Measurements from ENCODE around the gene P2RX2. TPM values are rescaled to one million over a fixed set of nuclear protein-coding genes. Genes with fewer than 3 reads are reported as not detected.

Gene P2RX2
- total and polyA plus RNA-seq, 4 donors = not detected

DNA sequence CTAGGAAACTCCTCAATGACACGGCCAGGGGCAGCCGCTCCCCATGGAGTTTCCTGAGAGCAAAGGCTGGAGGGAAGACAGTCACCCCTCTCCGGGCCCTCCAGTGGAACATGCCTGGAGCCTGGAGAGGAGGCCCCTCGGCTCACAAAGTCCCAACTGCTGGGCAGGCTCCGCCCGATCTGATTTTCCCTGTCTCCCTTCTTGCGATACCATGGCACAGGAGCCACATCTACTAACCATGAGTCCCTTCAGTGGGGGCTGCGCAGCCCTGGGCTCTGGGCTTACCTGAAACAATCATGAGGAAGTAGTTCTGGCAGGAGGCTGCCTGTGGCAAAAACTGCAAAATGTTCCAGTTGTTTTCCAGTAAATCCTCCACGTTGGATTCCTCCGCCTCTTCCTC is 15.3 kb downstream of the P2RX2 start:
- no peak for DNase-seq (ENCODE audit: low spot score)
- no peaks in the 10 kb centered on the region for H3K27me3 ChIP-seq (ENCODE audit: control insufficient read depth in 4 of 4, insufficient read depth in 4 of 4, low read length in 3 of 4)
- 93% methylated on average over 10 of the region's 10 CpGs for WGBS
- no peak overlapping the region for H3K27ac ChIP-seq (ENCODE audit: low read depth in 1 of 2, low read length in 2 of 2)
- H3K36me3 ChIP-seq (ENCODE audit: control insufficient read depth in 4 of 4, insufficient read depth in 3 of 4, low read depth in 1 of 4, low read length in 3 of 4) = peaks cover 4 to 92% (median 55%) of the 10 kb centered on the region in 4 donors
- H3K4me1 ChIP-seq (ENCODE audit: control insufficient read depth in 4 of 4, insufficient read depth in 4 of 4, low read length in 3 of 4) = no peaks in the 10 kb centered on the region
- TF ChIP-seq YY1 (IDR thresholded peaks at IDR 0.05) (no peak), NR2F2 (IDR thresholded peaks at IDR 0.05) (no peak), FOXA1 (IDR thresholded peaks at IDR 0.05) (no peak), EGR1 (IDR thresholded peaks at IDR 0.05; ENCODE audit: low read depth in 2 of 2) (no peak), TAF1 (conservative IDR thresholded peaks at IDR 0.05) (no peak), HNF4A (conservative IDR thresholded peaks at IDR 0.05) (no peak), HNF4G (IDR thresholded peaks at IDR 0.05) (no peak), RAD21 (IDR thresholded peaks at IDR 0.05) (no peak), JUND (IDR thresholded peaks at IDR 0.05) (no peak)
- TF ChIP-seq, protein P1, sequence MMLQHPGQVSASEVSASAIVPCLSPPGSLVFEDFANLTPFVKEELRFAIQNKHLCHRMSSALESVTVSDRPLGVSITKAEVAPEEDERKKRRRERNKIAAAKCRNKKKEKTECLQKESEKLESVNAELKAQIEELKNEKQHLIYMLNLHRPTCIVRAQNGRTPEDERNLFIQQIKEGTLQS (IDR thresholded peaks at IDR 0.05) = no peak
- TF ChIP-seq, protein P2, sequence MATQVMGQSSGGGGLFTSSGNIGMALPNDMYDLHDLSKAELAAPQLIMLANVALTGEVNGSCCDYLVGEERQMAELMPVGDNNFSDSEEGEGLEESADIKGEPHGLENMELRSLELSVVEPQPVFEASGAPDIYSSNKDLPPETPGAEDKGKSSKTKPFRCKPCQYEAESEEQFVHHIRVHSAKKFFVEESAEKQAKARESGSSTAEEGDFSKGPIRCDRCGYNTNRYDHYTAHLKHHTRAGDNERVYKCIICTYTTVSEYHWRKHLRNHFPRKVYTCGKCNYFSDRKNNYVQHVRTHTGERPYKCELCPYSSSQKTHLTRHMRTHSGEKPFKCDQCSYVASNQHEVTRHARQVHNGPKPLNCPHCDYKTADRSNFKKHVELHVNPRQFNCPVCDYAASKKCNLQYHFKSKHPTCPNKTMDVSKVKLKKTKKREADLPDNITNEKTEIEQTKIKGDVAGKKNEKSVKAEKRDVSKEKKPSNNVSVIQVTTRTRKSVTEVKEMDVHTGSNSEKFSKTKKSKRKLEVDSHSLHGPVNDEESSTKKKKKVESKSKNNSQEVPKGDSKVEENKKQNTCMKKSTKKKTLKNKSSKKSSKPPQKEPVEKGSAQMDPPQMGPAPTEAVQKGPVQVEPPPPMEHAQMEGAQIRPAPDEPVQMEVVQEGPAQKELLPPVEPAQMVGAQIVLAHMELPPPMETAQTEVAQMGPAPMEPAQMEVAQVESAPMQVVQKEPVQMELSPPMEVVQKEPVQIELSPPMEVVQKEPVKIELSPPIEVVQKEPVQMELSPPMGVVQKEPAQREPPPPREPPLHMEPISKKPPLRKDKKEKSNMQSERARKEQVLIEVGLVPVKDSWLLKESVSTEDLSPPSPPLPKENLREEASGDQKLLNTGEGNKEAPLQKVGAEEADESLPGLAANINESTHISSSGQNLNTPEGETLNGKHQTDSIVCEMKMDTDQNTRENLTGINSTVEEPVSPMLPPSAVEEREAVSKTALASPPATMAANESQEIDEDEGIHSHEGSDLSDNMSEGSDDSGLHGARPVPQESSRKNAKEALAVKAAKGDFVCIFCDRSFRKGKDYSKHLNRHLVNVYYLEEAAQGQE (IDR thresholded peaks at IDR 0.05) = no peak
- TF ChIP-seq, protein P3, sequence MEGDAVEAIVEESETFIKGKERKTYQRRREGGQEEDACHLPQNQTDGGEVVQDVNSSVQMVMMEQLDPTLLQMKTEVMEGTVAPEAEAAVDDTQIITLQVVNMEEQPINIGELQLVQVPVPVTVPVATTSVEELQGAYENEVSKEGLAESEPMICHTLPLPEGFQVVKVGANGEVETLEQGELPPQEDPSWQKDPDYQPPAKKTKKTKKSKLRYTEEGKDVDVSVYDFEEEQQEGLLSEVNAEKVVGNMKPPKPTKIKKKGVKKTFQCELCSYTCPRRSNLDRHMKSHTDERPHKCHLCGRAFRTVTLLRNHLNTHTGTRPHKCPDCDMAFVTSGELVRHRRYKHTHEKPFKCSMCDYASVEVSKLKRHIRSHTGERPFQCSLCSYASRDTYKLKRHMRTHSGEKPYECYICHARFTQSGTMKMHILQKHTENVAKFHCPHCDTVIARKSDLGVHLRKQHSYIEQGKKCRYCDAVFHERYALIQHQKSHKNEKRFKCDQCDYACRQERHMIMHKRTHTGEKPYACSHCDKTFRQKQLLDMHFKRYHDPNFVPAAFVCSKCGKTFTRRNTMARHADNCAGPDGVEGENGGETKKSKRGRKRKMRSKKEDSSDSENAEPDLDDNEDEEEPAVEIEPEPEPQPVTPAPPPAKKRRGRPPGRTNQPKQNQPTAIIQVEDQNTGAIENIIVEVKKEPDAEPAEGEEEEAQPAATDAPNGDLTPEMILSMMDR (IDR thresholded peaks at IDR 0.05; ENCODE audit: low read depth, low read length, missing input control) = no peak
- TF ChIP-seq, protein P4, sequence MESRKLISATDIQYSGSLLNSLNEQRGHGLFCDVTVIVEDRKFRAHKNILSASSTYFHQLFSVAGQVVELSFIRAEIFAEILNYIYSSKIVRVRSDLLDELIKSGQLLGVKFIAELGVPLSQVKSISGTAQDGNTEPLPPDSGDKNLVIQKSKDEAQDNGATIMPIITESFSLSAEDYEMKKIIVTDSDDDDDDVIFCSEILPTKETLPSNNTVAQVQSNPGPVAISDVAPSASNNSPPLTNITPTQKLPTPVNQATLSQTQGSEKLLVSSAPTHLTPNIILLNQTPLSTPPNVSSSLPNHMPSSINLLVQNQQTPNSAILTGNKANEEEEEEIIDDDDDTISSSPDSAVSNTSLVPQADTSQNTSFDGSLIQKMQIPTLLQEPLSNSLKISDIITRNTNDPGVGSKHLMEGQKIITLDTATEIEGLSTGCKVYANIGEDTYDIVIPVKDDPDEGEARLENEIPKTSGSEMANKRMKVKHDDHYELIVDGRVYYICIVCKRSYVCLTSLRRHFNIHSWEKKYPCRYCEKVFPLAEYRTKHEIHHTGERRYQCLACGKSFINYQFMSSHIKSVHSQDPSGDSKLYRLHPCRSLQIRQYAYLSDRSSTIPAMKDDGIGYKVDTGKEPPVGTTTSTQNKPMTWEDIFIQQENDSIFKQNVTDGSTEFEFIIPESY (IDR thresholded peaks at IDR 0.05) = no peak
- H3K4me3 ChIP-seq (ENCODE audit: low read depth in 1 of 3, low read length in 3 of 3) = no peak overlapping the region
- H3K9ac ChIP-seq (ENCODE audit: low read depth in 1 of 2, low read length in 2 of 2) = no peak overlapping the region
- no peaks in the 10 kb centered on the region for H3K9me3 ChIP-seq (ENCODE audit: control insufficient read depth in 4 of 4, low read length in 3 of 4)

DNA sequence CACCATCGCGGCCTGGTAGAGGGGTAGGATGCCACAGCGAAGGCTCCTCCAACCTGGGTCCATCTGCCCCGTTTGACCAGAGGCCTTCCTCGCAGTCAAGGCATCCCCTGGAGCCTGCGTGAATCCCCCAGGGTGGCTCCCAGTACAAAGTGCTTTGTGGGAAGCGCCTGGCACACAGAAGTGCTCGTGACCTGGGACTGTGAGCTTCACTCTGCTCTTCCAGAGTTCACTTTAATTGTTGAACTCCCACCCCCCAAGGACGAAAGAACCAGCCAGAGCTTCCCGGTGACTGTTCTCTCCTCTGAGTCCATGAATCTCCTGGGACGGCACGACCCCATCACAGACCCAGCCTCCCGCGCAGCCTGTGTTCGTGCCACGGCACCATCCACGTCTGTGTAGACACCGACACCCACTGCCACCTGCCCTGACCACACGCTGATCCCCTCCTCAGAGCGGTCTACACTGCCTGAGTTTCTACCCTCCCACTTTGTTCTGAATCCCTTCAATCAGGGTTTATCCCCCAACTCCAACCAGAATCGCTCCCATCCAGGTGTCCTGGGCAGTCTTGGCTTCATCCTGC is 15.9 kb downstream of the P2RX2 start:
- TF ChIP-seq, protein P2 (IDR thresholded peaks at IDR 0.05) = no peak
- no peak for TF ChIP-seq RAD21 (IDR thresholded peaks at IDR 0.05)
- TF ChIP-seq TAF1 (conservative IDR thresholded peaks at IDR 0.05) = no peak
- TF ChIP-seq, protein P4 (IDR thresholded peaks at IDR 0.05) = no peak
- TF ChIP-seq NR2F2 (IDR thresholded peaks at IDR 0.05) = no peak
- no peak for TF ChIP-seq FOXA1 (IDR thresholded peaks at IDR 0.05)
- no peak for TF ChIP-seq SP1 (IDR thresholded peaks at IDR 0.05)
- no peak for TF ChIP-seq GABPA (IDR thresholded peaks at IDR 0.05 in 1 of 2, conservative IDR thresholded peaks at IDR 0.05 in 1 of 2)
- TF ChIP-seq JUND (IDR thresholded peaks at IDR 0.05) = no peak
- TF ChIP-seq FOXA2 (IDR thresholded peaks at IDR 0.05) = no peak
- DNase-seq (ENCODE audit: low spot score) = no peak
- H3K4me3 ChIP-seq (ENCODE audit: low read depth in 1 of 3, low read length in 3 of 3) = no peak overlapping the region
- peaks cover 4 to 86% (median 56%) of the 10 kb centered on the region in 4 donors for H3K36me3 ChIP-seq (ENCODE audit: control insufficient read depth in 4 of 4, insufficient read depth in 3 of 4, low read depth in 1 of 4, low read length in 3 of 4)
- H3K27ac ChIP-seq (ENCODE audit: low read depth in 1 of 2, low read length in 2 of 2) = no peak overlapping the region
- 97% methylated on average over 21 of the region's 21 CpGs for WGBS
- H3K9me3 ChIP-seq (ENCODE audit: control insufficient read depth in 4 of 4, low read length in 3 of 4) = no peaks in the 10 kb centered on the region
- no peaks in the 10 kb centered on the region for H3K27me3 ChIP-seq (ENCODE audit: control insufficient read depth in 4 of 4, insufficient read depth in 4 of 4, low read length in 3 of 4)
- H3K9ac ChIP-seq (ENCODE audit: low read depth in 1 of 2, low read length in 2 of 2) = no peak overlapping the region
- H3K4me1 ChIP-seq (ENCODE audit: control insufficient read depth in 4 of 4, insufficient read depth in 4 of 4, low read length in 3 of 4) = no peaks in the 10 kb centered on the region

All from liver (tissue), 9 donors.